Urothelium cell line (cell line): Measurements from ENCODE around the gene HOXD9.
A peak's percentile ranks its signal among the peaks of the same experiment; 100 is the strongest.

Experiments used
- DNase-seq: peaks from one replicate; pipeline ENCODE4 v3.0.0; 2011; ENCODE audit warnings: low spot score, mixed read lengths
- FAIRE-seq: peaks from 2 replicates; lab custom pipeline; 2011; peaks lifted over from hg19 to GRCh38; lab: Jason Lieb, UNC

HOXD9 gene

DNA sequence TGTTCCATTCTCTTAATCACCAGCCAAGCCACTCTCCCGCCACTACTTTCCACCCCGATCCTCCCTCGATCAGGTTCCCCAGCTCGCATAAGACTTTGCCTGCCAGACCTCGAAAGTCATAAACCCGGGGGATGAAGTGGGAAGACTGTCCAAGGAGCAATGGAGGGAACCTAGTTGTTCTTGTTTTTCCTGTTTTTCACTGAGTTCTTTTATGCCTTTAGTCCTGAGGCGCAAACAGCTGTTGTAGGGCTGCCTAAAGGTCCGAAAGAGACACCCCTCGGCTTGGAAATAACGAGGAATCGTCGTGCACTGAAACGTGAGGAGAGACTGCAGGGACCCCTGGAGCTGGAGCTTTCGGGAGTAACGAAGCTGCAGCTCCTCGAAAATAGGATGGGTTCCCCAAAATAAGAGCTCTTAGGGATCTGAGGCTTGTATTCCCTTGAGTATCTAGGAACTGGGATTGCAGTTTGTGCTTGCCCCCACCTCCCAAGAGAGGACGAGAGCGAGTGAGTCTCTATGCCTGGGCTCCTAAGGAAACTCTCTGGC is 24.6 kb upstream of the HOXD9 start:
- DNase-seq (no peak), FAIRE-seq (no peak)

DNA sequence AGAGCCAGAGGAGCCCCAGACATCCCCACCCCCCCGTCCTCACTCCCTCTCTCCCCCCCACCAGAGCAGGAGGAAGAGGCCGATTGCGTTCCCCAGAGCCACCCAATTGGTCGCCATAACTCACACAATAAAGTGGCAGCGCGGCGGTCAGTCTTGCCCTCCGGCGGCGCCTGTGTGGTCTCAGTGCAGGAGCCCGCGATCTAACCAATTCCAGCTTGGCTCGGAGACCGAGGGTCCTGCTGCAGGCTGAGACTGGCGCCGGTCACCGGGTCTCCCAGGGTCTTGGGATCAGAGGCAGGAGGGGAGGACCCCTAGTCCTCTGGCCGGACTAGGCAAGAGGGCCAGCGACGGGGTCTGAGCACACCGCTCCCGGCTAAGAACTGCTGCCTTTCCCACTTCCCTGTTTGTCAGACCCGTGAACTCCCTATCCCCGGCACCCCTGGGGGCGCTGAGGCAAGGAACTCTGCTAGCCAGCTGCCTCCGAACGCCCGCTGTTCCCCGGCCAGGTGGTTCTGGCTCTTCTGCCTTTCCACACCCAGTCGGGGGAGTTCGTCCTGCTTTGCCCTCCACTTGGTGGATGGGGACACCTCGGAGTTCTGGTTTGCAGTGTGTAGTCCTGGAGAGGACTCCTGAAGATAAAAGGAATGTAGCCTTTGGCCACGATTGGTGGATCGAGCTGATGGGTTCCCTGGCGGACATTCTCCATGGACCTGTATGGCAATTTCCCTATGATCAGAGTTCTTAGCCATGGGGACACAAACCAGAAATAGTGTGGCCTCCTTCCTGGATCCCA is 24.0 kb upstream of the HOXD9 start:
- DNase-seq (no peak), FAIRE-seq (no peak)

DNA sequence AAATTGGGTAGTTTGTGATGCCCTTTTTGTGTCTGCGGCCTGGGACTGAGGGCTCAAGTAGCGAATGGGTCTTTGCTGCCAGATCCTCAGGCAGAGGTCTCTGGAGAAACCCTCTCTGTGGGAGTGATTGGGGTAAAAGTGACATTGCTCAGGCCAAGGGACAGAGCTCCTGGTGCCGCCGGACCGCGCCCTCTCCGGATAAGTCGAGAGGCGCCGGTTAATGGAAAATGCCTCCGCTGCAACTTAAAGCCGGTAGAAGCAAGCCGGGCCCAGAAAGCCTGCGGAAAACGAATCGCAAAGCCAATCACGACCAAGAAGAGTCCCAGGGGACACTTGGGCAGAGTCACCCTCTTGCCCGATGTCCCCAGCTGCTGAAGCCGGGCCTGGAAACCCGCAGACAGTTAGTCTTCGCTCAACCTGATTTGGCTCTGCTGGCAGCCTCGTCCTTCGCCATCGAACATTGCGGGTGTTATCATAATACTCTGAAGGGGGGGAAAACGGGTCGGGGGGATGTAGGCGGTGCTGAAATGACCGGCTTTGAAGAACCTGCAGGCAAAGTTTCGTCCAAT is 23.3 kb upstream of the HOXD9 start:
- no peak for DNase-seq
- FAIRE-seq: no peak

DNA sequence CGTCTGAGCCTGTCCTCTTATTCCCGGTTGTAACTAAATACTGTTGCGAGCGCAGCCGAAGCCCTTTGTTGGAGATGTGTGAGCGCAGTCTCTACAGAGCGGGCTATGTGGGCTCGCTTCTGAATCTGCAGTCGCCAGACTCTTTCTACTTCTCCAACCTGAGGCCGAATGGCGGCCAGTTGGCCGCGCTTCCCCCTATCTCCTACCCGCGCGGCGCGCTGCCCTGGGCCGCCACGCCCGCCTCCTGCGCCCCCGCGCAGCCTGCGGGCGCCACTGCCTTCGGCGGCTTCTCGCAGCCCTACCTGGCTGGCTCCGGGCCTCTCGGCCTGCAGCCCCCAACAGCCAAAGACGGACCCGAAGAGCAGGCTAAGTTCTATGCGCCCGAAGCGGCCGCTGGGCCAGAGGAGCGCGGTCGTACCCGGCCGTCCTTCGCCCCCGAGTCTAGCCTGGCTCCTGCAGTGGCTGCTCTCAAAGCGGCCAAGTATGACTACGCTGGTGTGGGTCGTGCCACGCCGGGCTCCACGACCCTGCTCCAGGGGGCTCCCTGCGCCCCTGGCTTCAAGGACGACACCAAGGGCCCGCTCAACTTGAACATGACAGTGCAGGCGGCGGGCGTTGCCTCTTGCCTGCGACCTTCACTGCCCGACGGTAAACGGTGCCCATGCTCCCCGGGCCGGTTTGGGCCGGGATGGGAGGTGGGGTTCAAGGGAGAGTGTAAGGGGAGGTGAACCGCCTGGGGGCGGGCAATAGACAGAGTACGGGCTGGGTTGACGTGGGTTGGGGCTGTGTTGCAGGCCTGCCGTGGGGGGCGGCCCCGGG is 22.6 kb upstream of the HOXD9 start, which contains the start of gene HOXD12:
Gene HOXD12, plus strand, starts transcription at position 68 of the 819 bp plus-strand sequence. Its CDS starts 7 bp downstream, at position 75.
- no peak for FAIRE-seq

DNA sequence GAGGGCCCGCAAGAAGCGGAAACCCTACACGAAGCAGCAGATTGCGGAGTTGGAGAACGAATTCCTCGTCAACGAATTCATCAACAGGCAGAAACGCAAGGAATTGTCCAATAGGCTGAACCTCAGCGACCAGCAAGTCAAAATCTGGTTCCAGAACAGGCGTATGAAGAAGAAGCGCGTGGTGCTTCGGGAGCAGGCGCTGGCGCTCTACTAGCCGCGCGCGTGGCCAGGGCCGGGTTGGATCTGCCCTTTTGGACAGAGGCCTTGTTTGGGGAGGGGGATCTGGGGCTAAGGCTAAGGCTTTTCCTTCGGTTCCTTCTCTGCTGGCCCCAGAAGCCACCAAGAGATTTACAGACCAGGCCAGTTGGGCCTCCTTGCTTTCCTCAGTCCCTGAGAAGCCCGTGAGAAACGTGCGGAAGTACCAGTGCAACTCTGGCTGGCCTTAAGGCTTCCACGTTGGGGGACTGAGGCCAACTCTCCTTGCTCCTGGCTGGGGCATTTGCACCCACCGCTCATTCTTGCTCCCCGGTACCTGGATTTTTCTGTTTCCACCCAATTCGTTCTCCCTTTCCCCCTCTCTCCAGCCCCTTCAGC is 21.9 kb upstream of the HOXD9 start:
- no peak for DNase-seq
- FAIRE-seq: no peak

More for the DNA sequence above, 22.6 kb upstream of the HOXD9 start, which contains the start of gene HOXD12:
- DNase-seq: no peak

DNA sequence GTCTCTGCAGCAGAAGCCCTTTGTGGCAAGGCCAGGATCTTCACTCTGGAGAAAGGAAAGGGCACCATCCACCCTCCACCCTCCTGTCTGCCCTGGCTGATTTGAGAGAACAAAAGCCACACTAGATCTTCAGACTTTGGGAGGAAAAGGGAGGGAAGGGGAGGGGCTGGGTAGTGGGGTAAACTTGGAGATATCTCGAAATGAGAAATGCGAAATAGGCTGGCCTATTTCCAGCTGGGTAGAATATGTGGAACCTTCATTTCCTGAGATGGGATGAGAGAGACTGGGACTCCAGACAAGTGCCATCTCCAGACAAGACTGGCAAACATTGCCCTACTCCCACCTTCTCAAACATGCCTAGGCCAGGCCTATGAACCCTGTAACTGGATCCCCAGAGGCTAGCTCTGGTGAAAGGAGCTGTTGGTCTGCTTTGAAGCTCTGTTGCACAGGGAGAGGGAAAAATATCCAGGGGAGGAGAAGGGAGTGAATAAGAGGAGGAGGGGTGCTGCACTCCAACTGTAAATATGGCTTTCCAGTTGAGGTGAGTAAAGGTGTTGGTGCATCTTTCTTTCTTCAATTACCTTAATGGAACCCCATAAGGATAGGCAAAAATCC is 21.2 kb upstream of the HOXD9 start:
- FAIRE-seq (no peak), DNase-seq (no peak)

DNA sequence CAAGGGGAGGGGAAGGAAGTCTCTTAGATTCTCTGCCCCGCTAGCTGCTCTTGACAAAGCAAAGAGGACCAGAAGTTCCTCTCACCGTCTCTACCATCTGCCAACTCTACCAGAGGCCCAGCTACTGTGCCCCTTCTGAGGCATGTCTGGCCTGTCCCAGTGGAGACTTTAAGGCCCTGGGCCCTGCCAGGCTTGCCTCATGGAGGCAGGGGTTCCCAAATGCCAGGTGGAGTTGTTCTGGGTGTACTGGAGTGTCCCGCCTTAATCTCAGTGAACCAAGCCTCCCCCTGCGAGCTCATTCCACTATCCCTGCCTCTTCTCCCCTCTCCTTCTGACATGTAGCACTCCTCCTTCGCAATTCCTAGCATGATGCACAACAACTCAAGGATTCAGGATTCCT is 20.7 kb upstream of the HOXD9 start:
- no peak for FAIRE-seq
- DNase-seq: no peak

DNA sequence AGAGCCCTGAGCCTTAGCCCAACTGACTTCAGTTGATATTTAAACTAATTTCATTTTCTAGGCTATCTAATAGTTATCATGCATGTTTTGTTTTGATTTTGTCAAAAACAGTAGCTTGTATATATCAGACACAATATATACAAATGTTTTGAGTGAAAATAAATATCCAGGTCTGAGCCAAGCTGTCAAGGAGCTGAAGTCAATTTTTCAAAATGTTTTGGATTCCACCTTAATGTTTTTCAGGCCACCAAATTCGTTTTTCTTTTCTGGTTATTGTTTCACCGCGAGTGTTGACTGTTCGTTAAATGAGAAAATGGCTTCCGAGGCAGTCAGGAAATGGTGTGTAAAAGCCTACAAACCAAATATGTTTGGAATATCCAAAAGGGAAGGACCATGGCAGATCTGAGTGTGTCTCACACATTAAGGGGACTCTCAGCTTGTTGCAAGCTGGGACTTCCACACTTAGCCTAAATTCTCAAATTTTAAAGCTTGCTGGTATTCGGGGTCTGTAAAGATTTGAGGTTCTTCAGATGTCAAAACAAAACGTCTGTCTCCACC is 20.1 kb upstream of the HOXD9 start:
- FAIRE-seq: no peak
- no peak for DNase-seq

DNA sequence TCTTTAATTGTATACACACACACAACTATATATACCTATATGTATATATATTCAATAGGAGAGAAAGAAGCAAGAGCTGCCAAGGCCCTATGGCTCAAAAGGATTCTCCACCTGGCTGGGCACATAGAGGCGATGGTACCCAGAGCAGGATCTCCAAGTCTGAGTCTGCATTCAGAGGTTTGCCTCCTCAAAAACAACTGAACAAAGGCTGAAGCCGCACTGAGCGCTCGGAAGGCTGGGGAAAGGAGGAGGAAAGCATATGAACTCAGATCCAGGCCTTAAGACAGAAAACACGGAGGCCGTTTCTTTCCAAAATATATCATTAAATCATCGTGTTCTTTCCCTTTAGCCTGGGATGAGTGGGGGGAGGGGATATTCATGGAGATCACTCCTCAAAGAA is 19.3 kb upstream of the HOXD9 start:
- DNase-seq (no peak), FAIRE-seq (no peak)

DNA sequence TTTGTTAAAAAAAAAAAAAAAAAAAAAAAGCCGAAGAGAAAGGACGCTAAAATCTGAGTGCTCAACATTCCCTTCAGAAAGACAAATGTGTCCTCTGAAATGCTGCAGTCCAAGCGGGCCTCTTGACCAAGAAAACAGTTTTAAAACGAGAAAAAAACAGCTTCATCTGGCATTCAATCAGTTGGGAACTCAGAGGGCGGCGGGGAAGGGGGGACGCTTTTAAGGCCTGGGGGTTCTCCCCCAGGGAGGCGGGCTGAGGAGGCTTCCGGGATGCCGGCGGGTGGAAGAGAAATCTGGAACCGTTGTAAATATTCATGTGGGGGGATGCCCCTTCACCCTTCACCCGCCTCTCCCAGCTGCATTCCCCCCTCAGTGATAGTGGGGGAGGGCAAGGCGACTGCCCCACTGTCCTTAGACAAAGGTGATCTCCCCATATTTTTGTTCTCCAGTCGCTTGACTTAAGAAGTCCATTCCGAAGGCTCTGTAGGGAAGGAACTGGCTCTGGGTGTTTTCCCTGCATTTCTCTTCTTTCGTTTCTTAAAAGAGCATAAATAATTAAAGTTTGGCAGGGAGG is 18.7 kb upstream of the HOXD9 start:
- DNase-seq (peak; percentile 35), FAIRE-seq (no peak)

DNA sequence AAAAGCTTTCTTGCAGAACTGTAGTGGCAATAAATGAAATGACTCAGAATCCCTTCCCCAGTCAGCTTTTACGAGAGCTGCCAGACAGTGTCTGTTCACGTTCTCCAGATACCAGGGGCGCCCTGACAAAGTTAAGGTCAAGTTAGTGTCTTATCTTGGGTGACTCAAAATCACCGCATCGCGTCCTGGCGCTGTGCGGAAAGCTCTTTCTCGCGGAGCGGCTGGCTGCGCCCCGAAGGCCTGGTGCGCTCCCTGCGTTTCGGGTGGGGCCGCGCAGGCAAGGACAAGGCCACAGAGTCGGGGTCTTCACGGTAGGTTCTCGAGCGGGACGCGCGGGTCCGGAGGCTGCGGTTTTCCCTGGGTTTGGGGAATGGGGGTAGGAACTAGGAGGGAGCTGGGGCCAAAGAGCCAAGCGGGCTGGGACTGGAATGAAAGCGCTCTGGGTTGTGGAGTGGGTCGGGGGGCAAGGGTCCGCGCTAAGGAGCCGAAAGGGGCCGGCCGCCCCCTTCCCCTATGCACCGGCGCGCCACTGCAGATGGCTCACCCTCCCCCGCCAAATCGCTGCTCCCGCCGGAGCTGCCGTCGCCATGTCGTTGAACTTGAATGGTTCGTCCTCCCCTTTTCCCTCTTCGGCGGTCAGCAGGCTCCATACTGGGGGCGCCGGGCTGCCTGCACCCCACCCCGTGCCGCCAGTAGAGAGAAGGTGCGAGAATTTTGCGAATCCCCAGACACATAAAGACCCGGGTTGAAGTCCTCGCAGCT is 18.0 kb upstream of the HOXD9 start:
- FAIRE-seq (no peak), DNase-seq (peak; percentile 72)

DNA sequence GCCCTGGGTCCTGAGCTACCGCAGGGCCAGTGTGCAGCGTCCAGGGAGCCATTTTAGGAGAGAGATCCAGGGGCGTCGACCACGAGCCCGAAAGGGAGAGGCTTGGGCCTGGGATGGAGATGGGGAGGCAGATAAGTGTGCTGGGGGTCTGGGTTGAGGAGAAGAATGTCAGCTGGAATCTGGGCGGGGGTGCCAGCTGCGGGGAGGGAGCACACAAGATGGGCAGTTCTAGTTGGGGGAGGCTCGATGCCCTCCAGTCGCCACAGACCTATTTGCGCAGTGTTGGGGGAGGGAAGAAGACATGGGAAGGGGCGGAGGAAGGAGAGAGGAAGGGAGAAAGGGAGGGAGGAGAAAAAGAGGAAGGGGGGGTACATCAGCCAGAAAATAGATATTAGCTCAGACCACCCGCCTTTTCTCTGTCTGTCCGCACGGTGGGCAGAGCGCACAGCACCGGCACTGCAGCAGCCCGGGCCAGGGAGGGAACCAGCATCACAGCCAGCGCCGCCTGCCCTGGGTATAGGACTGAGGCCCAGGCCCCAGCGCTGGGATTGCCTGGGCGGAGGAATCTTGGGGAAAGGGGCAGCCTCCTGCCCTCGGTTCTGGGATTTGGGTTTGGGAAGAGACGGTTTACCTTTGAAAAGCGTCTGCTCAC is 17.3 kb upstream of the HOXD9 start:
- no peak for FAIRE-seq
- DNase-seq: no peak

DNA sequence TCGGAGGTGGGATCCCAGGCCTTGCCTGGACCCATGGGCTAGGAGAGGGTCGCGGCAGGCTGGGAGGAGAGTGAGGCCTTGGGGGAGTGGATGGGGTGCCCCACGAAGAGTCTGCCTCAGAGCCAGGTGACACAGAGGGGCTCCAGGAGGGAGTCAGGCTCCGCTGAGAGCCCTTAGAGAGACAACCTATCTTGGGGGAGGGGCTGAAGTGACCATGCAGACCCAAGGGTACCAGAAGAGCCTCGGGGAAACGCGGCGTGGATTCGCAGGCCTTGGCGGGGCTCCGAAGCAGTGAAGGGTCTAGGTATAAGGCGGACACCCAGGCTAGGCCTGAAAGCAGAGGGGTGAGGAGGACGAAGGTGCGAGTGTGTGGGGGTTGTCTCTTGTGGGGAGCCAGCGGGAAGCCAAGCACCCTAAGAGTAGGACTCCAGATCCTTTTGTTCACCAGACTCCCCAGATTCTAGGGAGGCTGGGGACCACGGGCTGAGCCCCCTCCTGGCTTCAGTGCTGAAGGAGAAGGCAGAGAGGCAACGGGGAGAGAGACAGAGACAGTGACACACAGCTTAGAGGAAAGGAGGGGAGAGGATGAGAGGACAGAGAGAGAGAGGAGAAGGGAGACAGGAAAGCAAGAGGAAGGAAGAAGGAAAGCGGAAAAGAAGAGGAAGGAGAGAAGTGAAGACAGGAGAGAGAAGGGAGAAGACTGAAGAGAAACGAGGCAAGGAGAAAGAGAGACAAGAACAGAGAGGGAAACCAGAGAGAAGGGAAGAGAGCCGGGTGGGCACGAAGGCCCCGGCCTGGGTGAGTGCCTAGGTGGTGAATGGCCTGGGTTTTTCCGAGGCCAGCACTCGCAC is 16.6 kb upstream of the HOXD9 start:
- DNase-seq: no peak
- no peak for FAIRE-seq

DNA sequence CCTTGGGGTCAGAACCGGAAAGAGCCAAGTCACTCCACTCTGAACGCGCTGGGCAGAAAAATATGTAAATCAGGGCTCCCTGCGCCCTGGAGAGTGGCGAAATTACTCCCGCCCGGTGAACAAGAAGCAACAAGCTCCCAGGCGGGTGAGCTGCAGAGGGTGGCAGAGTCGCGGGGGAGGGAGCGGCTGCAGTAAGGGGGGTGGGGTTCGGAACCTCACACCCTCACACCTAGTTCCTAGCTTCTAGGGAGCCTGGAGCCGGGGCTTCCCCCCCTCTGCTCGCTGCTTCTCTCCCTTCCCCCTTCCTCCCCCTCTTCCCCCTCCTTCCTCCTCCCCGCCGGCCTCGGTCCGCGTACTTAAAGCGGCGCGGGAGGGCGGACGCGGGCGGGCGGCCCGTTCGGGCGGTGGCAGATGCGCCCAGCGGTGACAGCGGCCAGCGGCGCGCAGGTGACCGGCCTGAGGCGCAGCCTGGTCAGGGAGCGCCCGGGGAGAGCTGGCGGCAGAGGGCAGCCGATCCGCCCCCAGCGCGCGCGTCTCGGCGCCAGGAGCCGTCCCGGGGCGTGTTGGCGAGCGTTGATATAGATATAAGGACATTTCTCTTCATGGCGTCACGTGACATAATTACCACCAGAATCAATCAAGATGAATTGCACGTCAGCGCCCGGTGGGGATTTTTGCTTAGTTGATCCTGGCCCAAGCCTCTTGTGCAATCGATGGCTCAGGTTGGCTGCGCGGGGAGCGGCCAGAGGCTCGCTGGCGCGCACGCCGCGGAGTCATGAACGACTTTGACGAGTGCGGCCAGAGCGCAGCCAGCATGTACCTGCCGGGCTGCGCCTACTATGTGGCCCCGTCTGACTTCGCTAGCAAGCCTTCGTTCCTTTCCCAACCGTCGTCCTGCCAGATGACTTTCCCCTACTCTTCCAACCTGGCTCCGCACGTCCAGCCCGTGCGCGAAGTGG is 15.7 kb upstream of the HOXD9 start, which contains the start of gene HOXD11:
Gene HOXD11, plus strand, starts transcription at position 700 of the 959 bp plus-strand sequence. Its CDS starts 76 bp downstream, at position 776.
- no peak for FAIRE-seq
- no peak for DNase-seq

DNA sequence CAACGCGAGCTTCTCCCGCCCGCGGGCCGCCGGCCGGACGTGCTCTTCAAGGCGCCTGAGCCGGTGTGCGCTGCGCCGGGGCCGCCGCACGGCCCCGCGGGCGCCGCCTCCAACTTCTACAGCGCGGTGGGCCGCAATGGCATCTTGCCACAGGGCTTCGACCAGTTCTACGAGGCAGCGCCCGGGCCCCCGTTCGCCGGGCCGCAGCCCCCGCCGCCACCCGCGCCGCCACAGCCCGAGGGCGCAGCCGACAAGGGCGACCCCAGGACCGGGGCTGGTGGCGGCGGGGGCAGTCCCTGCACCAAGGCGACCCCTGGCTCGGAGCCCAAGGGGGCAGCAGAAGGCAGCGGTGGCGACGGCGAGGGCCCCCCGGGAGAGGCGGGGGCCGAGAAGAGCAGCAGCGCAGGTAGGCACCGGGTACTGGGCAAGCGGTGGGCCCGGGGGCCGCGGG is 14.8 kb upstream of the HOXD9 start:
- DNase-seq (no peak), FAIRE-seq (no peak)

DNA sequence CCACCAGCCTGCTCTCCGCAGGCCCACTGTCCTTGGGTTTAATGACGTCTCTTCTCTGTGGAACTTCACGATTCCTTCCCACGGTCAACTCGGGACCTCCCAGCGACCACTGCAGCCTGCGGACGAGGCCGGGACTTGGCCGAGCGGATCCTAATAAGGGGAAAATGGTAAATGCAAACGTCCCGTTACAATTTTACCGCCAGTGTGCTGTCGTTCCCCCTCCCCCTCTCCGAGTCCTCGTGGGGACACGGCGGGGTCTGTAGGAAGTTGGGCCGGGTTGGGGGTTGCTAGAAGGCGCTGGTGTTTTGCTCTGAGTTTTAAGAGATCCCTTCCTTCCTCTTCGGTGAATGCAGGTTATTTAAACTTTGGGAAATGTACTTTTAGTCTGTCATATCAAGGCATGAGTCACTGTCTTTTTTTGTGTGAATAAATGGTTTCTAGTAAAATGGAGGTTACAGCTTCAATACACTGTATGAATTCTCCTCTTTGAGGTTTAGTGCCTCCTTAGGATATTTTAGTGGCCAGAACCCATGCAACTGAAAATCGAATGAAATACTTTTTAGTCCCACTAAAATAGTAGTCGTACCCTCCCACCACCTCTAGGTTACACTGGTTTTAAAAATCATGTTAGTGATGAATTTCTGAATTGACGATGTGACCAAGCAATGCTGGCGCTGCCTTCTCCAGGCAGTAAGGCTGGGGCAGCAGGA is 13.2 kb upstream of the HOXD9 start:
- no peak for FAIRE-seq
- no peak for DNase-seq
